Neural progenitor cell (in vitro differentiated cells): ENCODE data around the gene RAB15.

Experiments
- EZH2 ChIP-seq: fragments of 200-600 bp; sonication (generic); IDR thresholded peaks from 2 replicates; pipeline ENCODE4 v1.6.1; 2017; ENCODE audit warnings: antibody characterized with exemption, mild to moderate bottlenecking, moderate library complexity
- EZH2phosphoT487 ChIP-seq: fragments of 200-600 bp; sonication (generic); IDR thresholded peaks from 2 replicates; pipeline ENCODE4 v1.6.1; 2017; ENCODE audit warnings: antibody characterized with exemption
- TF ChIP-seq, protein P1 (sequence below): fragments of 200-600 bp; sonication (generic); IDR thresholded peaks from 2 replicates; pipeline ENCODE4 v1.5.1; 2017; ENCODE audit warnings: antibody characterized with exemption, mild to moderate bottlenecking

- TF ChIP-seq, protein P1, sequence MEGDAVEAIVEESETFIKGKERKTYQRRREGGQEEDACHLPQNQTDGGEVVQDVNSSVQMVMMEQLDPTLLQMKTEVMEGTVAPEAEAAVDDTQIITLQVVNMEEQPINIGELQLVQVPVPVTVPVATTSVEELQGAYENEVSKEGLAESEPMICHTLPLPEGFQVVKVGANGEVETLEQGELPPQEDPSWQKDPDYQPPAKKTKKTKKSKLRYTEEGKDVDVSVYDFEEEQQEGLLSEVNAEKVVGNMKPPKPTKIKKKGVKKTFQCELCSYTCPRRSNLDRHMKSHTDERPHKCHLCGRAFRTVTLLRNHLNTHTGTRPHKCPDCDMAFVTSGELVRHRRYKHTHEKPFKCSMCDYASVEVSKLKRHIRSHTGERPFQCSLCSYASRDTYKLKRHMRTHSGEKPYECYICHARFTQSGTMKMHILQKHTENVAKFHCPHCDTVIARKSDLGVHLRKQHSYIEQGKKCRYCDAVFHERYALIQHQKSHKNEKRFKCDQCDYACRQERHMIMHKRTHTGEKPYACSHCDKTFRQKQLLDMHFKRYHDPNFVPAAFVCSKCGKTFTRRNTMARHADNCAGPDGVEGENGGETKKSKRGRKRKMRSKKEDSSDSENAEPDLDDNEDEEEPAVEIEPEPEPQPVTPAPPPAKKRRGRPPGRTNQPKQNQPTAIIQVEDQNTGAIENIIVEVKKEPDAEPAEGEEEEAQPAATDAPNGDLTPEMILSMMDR: no peak
- no peak for TF ChIP-seq EZH2phosphoT487
- no peak for TF ChIP-seq EZH2
Observed at GRCh38 chr14:64937171-64937820, 34.8 kb downstream of the RAB15 start.
